Lung (tissue), 12 donors: ENCODE measurements around the gene TLE7. TPM values are rescaled to one million over a fixed set of nuclear protein-coding genes. Genes with fewer than 3 reads are reported as not detected.

Experiments used
- ATAC-seq: fragments of 200-7000 bp; cut with Tn5 transposase; one replicate; pipeline ENCODE4 v1.9.1; 2020; ENCODE audit warnings: moderate number of reproducible peaks; ENCODE audit not compliant: insufficient read depth, low FRiP score
- DNase-seq, 3 donors: peaks; one replicate each; pipeline ENCODE4 v3.0.0-alpha.2; 2013 to 2017
- H3K27ac ChIP-seq, 2 donors: one replicate each; pipeline ENCODE4 v1.5.1; 2013; ENCODE audit warnings: mild to moderate bottlenecking in 2 of 2, moderate library complexity in 2 of 2, control low read depth in 1 of 2, inconsistent platforms in 1 of 2, low read depth in 1 of 2, low read length in 1 of 2
- H3K27me3 ChIP-seq, 3 donors: one replicate each; pipeline ENCODE4 v1.5.1; 2013; ENCODE audit warnings: low read length in 2 of 3; ENCODE audit not compliant: control insufficient read depth in 3 of 3, insufficient read depth in 3 of 3
- H3K36me3 ChIP-seq, 4 donors: one replicate each; pipeline ENCODE4 v1.5.1; 2013; ENCODE audit warnings: low read length in 4 of 4, mild to moderate bottlenecking in 1 of 4, moderate library complexity in 1 of 4; ENCODE audit not compliant: control insufficient read depth in 4 of 4, insufficient read depth in 4 of 4
- H3K4me1 ChIP-seq, 5 donors: one replicate each; pipeline ENCODE4 v1.5.1; 2013; ENCODE audit warnings: low read length in 5 of 5, mild to moderate bottlenecking in 2 of 5, moderate library complexity in 1 of 5; ENCODE audit not compliant: control insufficient read depth in 5 of 5, insufficient read depth in 5 of 5
- H3K4me3 ChIP-seq: one replicate; pipeline ENCODE4 v1.5.1; 2013; ENCODE audit warnings: mild to moderate bottlenecking, control low read depth, moderate library complexity
- H3K9ac ChIP-seq, 2 donors: one replicate each; pipeline ENCODE4 v1.5.1; 2013; ENCODE audit warnings: low read length in 2 of 2, control low read depth in 1 of 2; ENCODE audit not compliant: insufficient read depth in 1 of 2
- H3K9me3 ChIP-seq, 4 donors: one replicate each; pipeline ENCODE4 v1.5.1; 2013; ENCODE audit warnings: low read length in 3 of 4, mild to moderate bottlenecking in 1 of 4, moderate library complexity in 1 of 4; ENCODE audit not compliant: control insufficient read depth in 4 of 4, insufficient read depth in 3 of 4
- CTCF ChIP-seq: IDR thresholded peaks from 2 replicates; pipeline ENCODE4 v1.5.1; 2012; ENCODE audit warnings: mild to moderate bottlenecking; ENCODE audit errors: control extremely low read depth, extremely low read depth
- WGBS, 2 donors: extraction: QIAGEN DNeasy Blood & Tissue Kit; methylation state at CpG; one replicate each; pipeline ENCODE4 v1.1.7; 2013; 5-methylcytosine and 5-hydroxymethylcytosine counted together
- polyA plus RNA-seq, 2 donors: library from polyadenylated mRNA; stranded (reverse); fragments of 200-250 nt; gene quantifications; one replicate each; pipeline ENCODE4 v1.2.1, GENCODE V29; 2013
- total RNA-seq, 2 donors: library from RNA; depleted of rRNA in 1 of 2; stranded (reverse); fragments of >200 nt in 1 of 2; gene quantifications; one replicate each; pipeline ENCODE4 v1.2.1, GENCODE V29; 2014 to 2021
- donor health status: control.
- donor health status: control.
- donor health status: Bipolar disorder and iron deficiency.
- donor health status: healthy.
- donor health status: DM: yes; HTN: yes; CAD: no.

Gene TLE7
- total and polyA plus RNA-seq, 4 donors = not detected

GRCh38 chr16:71424626-71425025 is 17.2 kb downstream of the TLE7 start:
- H3K27ac ChIP-seq = no peak overlapping the region

GRCh38 chr16:71423865-71424264 is 18.0 kb downstream of the TLE7 start:
- H3K9me3 ChIP-seq = peaks cover 0 to 3% (median 0%) of the 10 kb centered on the region in 4 donors
- peaks cover 0 to 30% (median 8%) of the 10 kb centered on the region in 3 donors for H3K27me3 ChIP-seq
- no peaks in the 10 kb centered on the region for H3K4me1 ChIP-seq
- DNase-seq (no peak), ATAC-seq (no peak)
- no peak for TF ChIP-seq CTCF
- 85 to 87% methylated on average over 7 of the region's 7 CpGs for WGBS, 2 donors
- no peak overlapping the region for H3K27ac ChIP-seq
- no peaks in the 10 kb centered on the region for H3K36me3 ChIP-seq
- H3K9ac ChIP-seq = no peak overlapping the region
- H3K4me3 ChIP-seq = no peak overlapping the region

More at GRCh38 chr16:71424626-71425025, 17.2 kb downstream of the TLE7 start:
- Histone ChIP-seq H3K27me3 (peaks cover 0 to 30% (median 8%) of the 10 kb centered on the region in 3 donors), H3K4me3 (no peak overlapping the region), H3K36me3 (no peaks in the 10 kb centered on the region), H3K9ac (no peak overlapping the region), H3K9me3 (peaks cover 0 to 7% (median 0%) of the 10 kb centered on the region in 4 donors), H3K4me1 (no peaks in the 10 kb centered on the region)
- ATAC-seq (no peak), DNase-seq (no peak)
- 61 to 78% methylated on average over 6 of the region's 6 CpGs for WGBS, 2 donors
- no peak for TF ChIP-seq CTCF

- H3K27ac ChIP-seq = no peak overlapping the region
- no peak for TF ChIP-seq CTCF
- no peaks in the 10 kb centered on the region for H3K36me3 ChIP-seq
- H3K9ac ChIP-seq = no peak overlapping the region
- H3K27me3 ChIP-seq = peaks cover 0 to 30% (median 8%) of the 10 kb centered on the region in 3 donors
- no peak overlapping the region for H3K4me3 ChIP-seq
- DNase-seq = no peak
- WGBS, 2 donors = 89 to 91% methylated on average over 2 of the region's 2 CpGs
- H3K4me1 ChIP-seq = no peaks in the 10 kb centered on the region
- no peak for ATAC-seq
- peaks cover 0 to 3% (median 0%) of the 10 kb centered on the region in 4 donors for H3K9me3 ChIP-seq
Observed at GRCh38 chr16:71423016-71423415, 18.8 kb downstream of the TLE7 start.

DNA sequence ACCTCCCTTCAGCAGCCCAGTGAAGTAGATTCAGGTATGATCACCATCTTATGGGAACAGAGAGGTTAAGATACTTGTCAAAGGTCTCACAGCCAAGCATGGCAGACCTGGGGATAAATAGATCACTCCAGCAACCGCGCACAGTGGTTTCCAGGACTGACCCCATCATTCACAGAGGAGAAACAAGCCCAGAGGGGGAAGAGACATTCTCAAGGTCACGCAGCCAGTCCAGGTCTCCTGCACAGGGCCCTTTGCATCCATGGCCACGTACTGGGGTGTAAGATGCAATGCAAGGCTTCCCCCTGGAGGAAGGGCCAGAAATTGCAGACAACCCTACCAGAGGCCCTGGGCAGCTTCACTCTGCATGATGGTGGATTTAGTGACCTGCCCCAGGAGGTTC is 19.9 kb downstream of the TLE7 start:
- WGBS, 2 donors = 58 to 70% methylated on average over 4 of the region's 4 CpGs
- Histone ChIP-seq H3K9me3 (peaks cover 0 to 2% (median 0%) of the 10 kb centered on the region in 4 donors), H3K4me3 (no peak overlapping the region), H3K36me3 (no peaks in the 10 kb centered on the region), H3K27ac (no peak overlapping the region), H3K9ac (no peak overlapping the region), H3K4me1 (no peaks in the 10 kb centered on the region), H3K27me3 (peaks cover 0 to 25% (median 4%) of the 10 kb centered on the region in 3 donors)
- no peak for TF ChIP-seq CTCF
- DNase-seq (no peak), ATAC-seq (no peak)
